GM19035 (cell line): ENCODE results near the gene SAC3D1.
"Not testable (repeated sequence)": the region's sequence is repeated elsewhere in the genome, so short reads cannot be mapped to it uniquely, and the experiment has no call there.

Source experiments
- ATAC-seq: cut with Tn5 transposase; IDR thresholded peaks from one replicate; pipeline ENCODE4 v1.9.1; 2021; ENCODE audit not compliant: unreplicated experiment

SAC3D1 gene

GRCh38 chr11:65023502-65023901 lies 17.5 kb upstream of the SAC3D1 start:
- ATAC-seq = not testable (repeated sequence)

GRCh38 chr11:65026810-65027209 lies 14.2 kb upstream of the SAC3D1 start:
- ATAC-seq = no peak

GRCh38 chr11:65027213-65028067 lies 13.6 kb upstream of the SAC3D1 start, which contains the start of gene SNX15:
Gene SNX15, plus strand, starts transcription at chr11:65027439. Its CDS starts 99 bp downstream, at chr11:65027538.
- ATAC-seq = peak; percentile 91

GRCh38 chr11:65032216-65032615 lies 8.8 kb upstream of the SAC3D1 start:
- no peak for ATAC-seq

GRCh38 chr11:65034423-65034822 lies 6.6 kb upstream of the SAC3D1 start:
- no peak for ATAC-seq

GRCh38 chr11:65035579-65035978 lies 5.4 kb upstream of the SAC3D1 start:
- no peak for ATAC-seq

- ATAC-seq = no peak
Observed at GRCh38 chr11:65036931-65037330, 4.1 kb upstream of the SAC3D1 start.

- no peak for ATAC-seq
Observed at GRCh38 chr11:65040520-65040846, 527 bp upstream of the SAC3D1 start.

- ATAC-seq = no peak
Observed at GRCh38 chr11:65042891-65043290, 1.9 kb downstream of the SAC3D1 start.

GRCh38 chr11:65043881-65044501 lies 3.0 kb downstream of the SAC3D1 start:
- ATAC-seq = no peak

GRCh38 chr11:65045061-65045460 lies 4.1 kb downstream of the SAC3D1 start:
- ATAC-seq = no peak

- ATAC-seq = no peak
Observed at GRCh38 chr11:65045728-65046127, 4.7 kb downstream of the SAC3D1 start.

- ATAC-seq = no peak
Observed at GRCh38 chr11:65047581-65048422, 6.8 kb downstream of the SAC3D1 start.

GRCh38 chr11:65051398-65051858 lies 10.4 kb downstream of the SAC3D1 start:
- ATAC-seq = no peak

- no peak for ATAC-seq
Observed at GRCh38 chr11:65053827-65054508, 13.0 kb downstream of the SAC3D1 start.

GRCh38 chr11:65055538-65055937 lies 14.5 kb downstream of the SAC3D1 start:
- ATAC-seq = no peak

GRCh38 chr11:65056999-65057398 lies 16.0 kb downstream of the SAC3D1 start:
- no peak for ATAC-seq

- ATAC-seq = no peak
Observed at GRCh38 chr11:65057526-65057925, 16.5 kb downstream of the SAC3D1 start.

- ATAC-seq = no peak
Observed at GRCh38 chr11:65058012-65058411, 17.0 kb downstream of the SAC3D1 start.

- no peak for ATAC-seq
Observed at GRCh38 chr11:65058419-65059054, 17.5 kb downstream of the SAC3D1 start, which contains the start of gene NAALADL1. Gene NAALADL1, minus strand, starts transcription at chr11:65058553. Its CDS starts 32 bp downstream, at chr11:65058521.
